Gastrocnemius medialis (tissue), 4 donors: ENCODE measurements around the gene SYT6. TPM values are rescaled to one million over a fixed set of nuclear protein-coding genes. Genes with fewer than 3 reads are reported as not detected.

Experiments
- ATAC-seq, 2 donors: fragments of 150-250 bp; one replicate each; pipeline ENCODE4 v1.9.1; 2016
- DNase-seq, 2 donors: peaks; one replicate each; pipeline ENCODE4 v3.0.0-alpha.2; 2019
- H3K27ac ChIP-seq, 4 donors: fragments of 200-600 bp; sonication (generic); 1 replicate in 1 of 4; 2 replicates in 3 of 4; pipeline ENCODE4 v1.5.1; 2016 to 2018; ENCODE audit warnings: mild to moderate bottlenecking in 2 of 4, moderate library complexity in 1 of 4
- H3K27me3 ChIP-seq, 3 donors: fragments of 200-600 bp; sonication (generic) in 2 of 3; 1 replicate in 1 of 3; 2 replicates in 2 of 3; pipeline versions ENCODE4 v1.5.1 to v1.6.0; 2016 to 2019; ENCODE audit warnings: mild to moderate bottlenecking in 1 of 3, moderate library complexity in 1 of 3
- H3K36me3 ChIP-seq, 2 donors: fragments of 200-600 bp; sonication (generic) in 1 of 2; one replicate each; pipeline ENCODE4 v1.5.1; 2017 to 2018
- H3K4me1 ChIP-seq, 2 donors: fragments of 200-600 bp; sonication (generic) in 1 of 2; one replicate each; pipeline ENCODE4 v1.5.1; 2016 to 2017; ENCODE audit warnings: mild to moderate bottlenecking in 2 of 2
- H3K4me3 ChIP-seq, 4 donors: fragments of 200-600 bp; sonication (generic) in 3 of 4; 1 replicate in 1 of 4; 2 replicates in 3 of 4; pipeline ENCODE4 v1.5.1; 2016 to 2019; ENCODE audit warnings: mild to moderate bottlenecking in 2 of 4
- H3K9me3 ChIP-seq, 3 donors: fragments of 200-600 bp; sonication (generic) in 2 of 3; 1 replicate in 1 of 3; 2 replicates in 2 of 3; pipeline ENCODE4 v1.5.1; 2016 to 2019
- CTCF ChIP-seq, 5 experiments: fragments of 450-650 bp in 3 of 5; fragments of 200-600 bp in 2 of 5; sonication (generic) in 2 of 5; IDR thresholded peaks in 4 of 5; conservative IDR thresholded peaks in 1 of 5; 1 replicate in 4 of 5; 2 replicates in 1 of 5; pipeline ENCODE4 v1.5.1; 2016 to 2019; ENCODE audit warnings: antibody characterized with exemption in 5 of 5, mild to moderate bottlenecking in 3 of 5, moderate library complexity in 3 of 5
- POLR2A ChIP-seq, 2 donors: fragments of 450-650 bp; IDR thresholded peaks; one replicate each; pipeline ENCODE4 v1.6.1; 2017; ENCODE audit warnings: antibody characterized with exemption in 2 of 2, mild to moderate bottlenecking in 2 of 2, moderate library complexity in 2 of 2
- in situ Hi-C, 4 donors: fragments of 200-750 bp; cut with MboI; loops; one replicate each; pipeline versions ENCODE4 v1.15.0 to v1.8.0; 2017; ENCODE audit warnings: low sequenced_read_pairs in 4 of 4
- intact Hi-C: fragments of 100-400 bp; cut with DNase I; formaldehyde crosslinking; loops from one replicate; pipeline ENCODE4 v1.15.1; 2023; ENCODE audit warnings: low total_unique reads
- total RNA-seq, 4 donors: library from RNA; depleted of rRNA; stranded (reverse); fragments of >200 nt; gene quantifications; one replicate each; pipeline versions ENCODE4 v1.1.0 to v1.2.3, GENCODE V29; 2016

SYT6 gene
- total RNA-seq, 4 donors from 2014 or later: 0.20 TPM; not detected in 3

GRCh38 chr1:114082867-114083585, 70.6 kb downstream of the SYT6 start:
- TF ChIP-seq POLR2A (IDR thresholded peaks at IDR 0.05): no peak
- TF ChIP-seq CTCF (IDR thresholded peaks at IDR 0.05 in 4 of 5, conservative IDR thresholded peaks at IDR 0.05 in 1 of 5): no peak
- intact Hi-C loops: no loop called here
- in situ Hi-C loops: loop anchor here in 1 of 4 donors (25.0 kb wide), 1 partner anchor 96 kb away; the partner anchor contains the start of gene OLFML3

DNA sequence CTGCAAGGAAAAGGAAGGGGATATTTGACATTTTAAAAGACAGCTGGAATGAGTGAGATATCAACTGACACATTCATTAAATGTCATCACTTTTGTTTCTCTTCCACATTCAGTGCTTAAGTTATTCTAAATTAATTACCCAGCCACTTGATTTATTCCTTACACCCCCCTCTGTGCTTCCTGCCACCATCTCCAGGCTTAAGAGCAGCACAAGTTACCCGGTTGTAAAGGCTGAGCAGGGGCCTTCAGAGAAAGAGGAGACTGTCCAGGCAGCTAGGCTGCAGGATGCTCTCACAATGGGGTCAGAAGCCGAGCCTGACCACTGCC, 71.4 kb downstream of the SYT6 start:
- TF ChIP-seq CTCF (IDR thresholded peaks at IDR 0.05 in 4 of 5, conservative IDR thresholded peaks at IDR 0.05 in 1 of 5) (no peak), POLR2A (IDR thresholded peaks at IDR 0.05) (no peak)
- Histone ChIP-seq H3K27me3 (no peaks in the 10 kb centered on the region), H3K36me3 (no peaks in the 10 kb centered on the region), H3K4me1 (peaks cover 10 to 17% of the 10 kb centered on the region in 2 donors), H3K27ac (no peak overlapping the region), H3K4me3 (no peak overlapping the region), H3K9me3 (no peaks in the 10 kb centered on the region)
- DNase-seq (no peak), ATAC-seq (no peak)
- in situ Hi-C loops (loop anchor here in 1 of 4 donors (25.0 kb wide), 1 partner anchor 95 kb away; the partner anchor contains the start of gene OLFML3), intact Hi-C loops (no loop called here)

More at GRCh38 chr1:114082867-114083585, 70.6 kb downstream of the SYT6 start:
- Histone ChIP-seq H3K27ac (no peak overlapping the region), H3K4me3 (no peak overlapping the region), H3K27me3 (no peaks in the 10 kb centered on the region), H3K36me3 (no peaks in the 10 kb centered on the region), H3K4me1 (peaks cover 10 to 17% of the 10 kb centered on the region in 2 donors), H3K9me3 (no peaks in the 10 kb centered on the region)
- ATAC-seq: no peak
- DNase-seq: no peak

DNA sequence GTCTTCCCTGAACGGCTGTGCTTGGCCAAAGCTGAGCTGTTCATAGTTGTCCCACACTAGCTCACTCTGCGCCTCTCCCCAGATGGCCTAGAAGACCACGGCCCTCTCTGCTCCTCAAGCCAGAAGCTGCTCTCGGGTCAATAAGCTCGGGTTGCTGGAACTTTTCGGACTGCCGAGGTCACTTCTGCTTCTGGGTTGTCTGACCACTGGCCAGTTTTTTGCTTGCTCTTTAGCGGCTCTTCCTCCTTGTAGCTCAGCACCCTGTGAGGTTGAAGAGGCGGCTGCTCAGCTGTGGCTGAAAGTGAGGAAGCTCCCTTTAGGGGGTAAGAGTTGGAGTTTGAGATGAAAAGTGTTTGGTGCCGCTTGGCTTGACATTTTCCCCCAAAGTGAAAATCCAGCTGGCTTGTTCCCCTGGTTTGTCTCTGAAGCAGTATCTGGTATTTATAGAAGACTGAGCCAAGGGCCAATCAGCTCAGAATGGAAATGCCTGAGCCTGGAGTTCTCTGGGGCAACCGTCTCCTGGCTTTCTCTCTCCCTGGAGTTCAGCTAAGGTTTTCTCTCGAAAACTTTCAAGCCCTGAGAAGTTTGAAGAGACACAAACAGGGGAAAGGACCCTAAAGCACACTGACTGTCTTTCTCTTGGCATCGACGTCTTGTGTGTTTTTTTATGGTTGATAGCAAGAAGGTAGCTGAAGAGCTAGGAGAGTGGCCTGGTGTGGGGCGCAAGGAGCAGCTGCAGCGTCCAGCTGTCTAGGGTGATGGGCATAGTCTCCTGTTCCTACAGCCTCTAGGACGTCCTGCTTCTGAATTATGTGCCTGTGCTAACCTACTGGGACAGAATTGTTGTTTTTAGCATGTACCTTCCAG, 72.0 kb downstream of the SYT6 start:
- H3K36me3 ChIP-seq: no peaks in the 10 kb centered on the region
- H3K27ac ChIP-seq: peak overlapping the region in 3 of 4 donors; percentile 8 to 45 (median 28)
- TF ChIP-seq POLR2A (IDR thresholded peaks at IDR 0.05) (no peak), CTCF (IDR thresholded peaks at IDR 0.05 in 4 of 5, conservative IDR thresholded peaks at IDR 0.05 in 1 of 5) (no peak)
- H3K4me3 ChIP-seq: no peak overlapping the region
- no peaks in the 10 kb centered on the region for H3K9me3 ChIP-seq
- peak in 1 of 2 donors; percentile 5 for DNase-seq
- no peaks in the 10 kb centered on the region for H3K27me3 ChIP-seq
- in situ Hi-C loops (loop anchor here in 1 of 4 donors (25.0 kb wide), 1 partner anchor 94 kb away; the partner anchor contains the start of gene OLFML3), intact Hi-C loops (no loop called here)
- peak; percentile 49 to 58 for ATAC-seq
- H3K4me1 ChIP-seq: peaks cover 10 to 17% of the 10 kb centered on the region in 2 donors

GRCh38 chr1:114080511-114081436, 72.9 kb downstream of the SYT6 start:
- TF ChIP-seq POLR2A (IDR thresholded peaks at IDR 0.05) (no peak), CTCF (IDR thresholded peaks at IDR 0.05 in 4 of 5, conservative IDR thresholded peaks at IDR 0.05 in 1 of 5) (no peak)
- in situ Hi-C loops: loop anchor here in 1 of 4 donors (25.0 kb wide), 1 partner anchor 93 kb away; the partner anchor contains the start of gene OLFML3
- DNase-seq (no peak), ATAC-seq (peak in 1 of 2 donors; percentile 2)
- peaks cover 12 to 17% of the 10 kb centered on the region in 2 donors for H3K4me1 ChIP-seq
- no peaks in the 10 kb centered on the region for H3K36me3 ChIP-seq
- intact Hi-C loops: no loop called here
- peak overlapping the region in 2 of 4 donors; percentile 8 to 45 for H3K27ac ChIP-seq
- no peak overlapping the region for H3K4me3 ChIP-seq
- H3K9me3 ChIP-seq: no peaks in the 10 kb centered on the region
- H3K27me3 ChIP-seq: no peaks in the 10 kb centered on the region
